Astrocyte of the cerebellum (primary cell): ENCODE results near the gene KCTD18.
A peak's percentile ranks its signal among the peaks of the same experiment; 100 is the strongest.

Experiments used
- DNase-seq: peaks from one replicate; pipeline ENCODE4 v3.0.0-alpha.2; 2011; ENCODE audit warnings: low read depth
- H3K4me3 ChIP-seq: 2 replicates; pipeline ENCODE4 v1.5.1; 2011; ENCODE audit warnings: mild to moderate bottlenecking, low read depth, low read length, moderate library complexity
- CTCF ChIP-seq: IDR thresholded peaks from 2 replicates; pipeline ENCODE4 v1.5.1; 2012; ENCODE audit warnings: low read length, low read depth, moderate library complexity, mild to moderate bottlenecking; ENCODE audit errors: missing control alignments
- in situ Hi-C: cut with HindIII; loops from 2 replicates; pipeline ENCODE4 v1.10.0; 2017; ENCODE audit warnings: low sequenced_read_pairs

KCTD18 gene

DNA sequence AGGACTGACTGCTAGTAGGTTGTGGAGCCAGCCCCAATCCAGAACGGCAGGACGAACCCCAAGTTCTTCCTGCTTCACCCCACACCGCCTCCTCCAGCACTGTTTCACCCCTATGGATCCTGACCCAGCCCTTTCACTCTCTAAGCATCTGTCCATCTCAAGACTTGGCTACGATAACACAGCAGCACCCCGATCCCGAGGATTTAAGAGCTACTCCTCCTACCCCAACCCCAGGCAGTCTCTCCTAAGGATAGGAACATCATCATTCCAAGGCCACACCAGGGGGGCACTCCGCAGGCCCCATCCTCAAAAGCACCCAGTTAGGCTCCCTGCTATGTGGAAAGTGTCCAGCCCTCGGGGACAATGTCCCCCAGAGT is 645 bp downstream of the KCTD18 start:
- DNase-seq, result no peak
- in situ Hi-C loops, result no loop called here
- H3K4me3 ChIP-seq, result peak overlapping the region; percentile 76
- TF ChIP-seq CTCF, result no peak

DNA sequence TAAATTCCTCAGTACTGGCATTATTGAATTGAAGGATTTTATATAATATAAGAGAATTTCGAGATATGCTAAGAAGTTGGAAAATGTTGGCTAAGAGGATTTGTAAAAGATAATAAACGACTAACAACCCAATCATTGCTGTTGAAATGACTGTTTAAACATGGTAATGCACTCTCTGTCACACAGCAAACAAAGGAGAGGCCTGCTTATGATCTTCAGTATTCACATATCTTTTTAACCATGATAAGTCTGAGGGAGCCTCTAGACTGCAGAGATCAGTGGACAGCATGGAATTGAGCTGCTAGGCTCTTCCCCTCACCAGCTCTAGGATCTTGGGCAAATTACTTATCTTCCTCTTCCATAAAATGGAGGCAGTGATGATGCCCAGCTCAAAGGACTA is 2.7 kb downstream of the KCTD18 start:
- no peak for DNase-seq
- TF ChIP-seq CTCF, result no peak
- H3K4me3 ChIP-seq, result no peak overlapping the region
- in situ Hi-C loops, result no loop called here

- in situ Hi-C loops, result no loop called here
- no peak overlapping the region for H3K4me3 ChIP-seq
- no peak for DNase-seq
- no peak for TF ChIP-seq CTCF
Observed at GRCh38 chr2:200506679-200507078, 3.2 kb downstream of the KCTD18 start.

GRCh38 chr2:200502196-200502595 is 7.7 kb downstream of the KCTD18 start:
- TF ChIP-seq CTCF, result no peak
- in situ Hi-C loops, result no loop called here
- no peak overlapping the region for H3K4me3 ChIP-seq
- DNase-seq, result no peak

GRCh38 chr2:200498402-200499162 is 11.3 kb downstream of the KCTD18 start:
- no peak overlapping the region for H3K4me3 ChIP-seq
- in situ Hi-C loops, result no loop called here
- no peak for DNase-seq
- TF ChIP-seq CTCF, result no peak

- no peak for DNase-seq
- no peak overlapping the region for H3K4me3 ChIP-seq
- in situ Hi-C loops, result no loop called here
- TF ChIP-seq CTCF, result no peak
Observed at GRCh38 chr2:200496696-200497095, 13.2 kb downstream of the KCTD18 start.

GRCh38 chr2:200494048-200494447 is 15.8 kb downstream of the KCTD18 start:
- no peak overlapping the region for H3K4me3 ChIP-seq
- in situ Hi-C loops, result no loop called here
- no peak for DNase-seq
- TF ChIP-seq CTCF, result no peak
